GM12873 (cell line): ENCODE results near the gene KLHL36.

ENCODE experiments used
- CTCF ChIP-seq: IDR thresholded peaks from 2 replicates; pipeline ENCODE4 v1.5.1; 2012; ENCODE audit warnings: low read depth, mild to moderate bottlenecking, moderate library complexity, low read length, control low read depth; ENCODE audit not compliant: insufficient read depth; ENCODE audit errors: missing control alignments

KLHL36 gene

DNA sequence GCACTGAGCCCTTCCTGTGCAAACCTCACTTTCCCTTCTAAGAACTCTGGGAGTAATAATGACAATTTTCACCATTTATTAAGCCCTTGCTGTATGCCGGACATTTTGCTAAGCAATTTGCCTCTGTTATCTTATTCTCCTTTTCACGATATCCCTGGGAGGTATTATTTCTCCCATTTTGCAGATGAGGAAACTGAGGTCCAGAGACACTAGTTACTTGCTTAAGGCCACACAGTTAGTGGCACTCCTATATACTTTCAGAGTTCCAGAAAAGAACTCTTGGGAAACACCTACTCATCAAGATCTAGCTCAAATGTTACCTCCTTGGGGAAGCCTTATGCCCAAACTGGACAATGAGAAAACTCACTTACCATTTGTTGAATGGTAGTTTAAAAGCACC is 46.7 kb downstream of the KLHL36 start:
- no peak for TF ChIP-seq CTCF

DNA sequence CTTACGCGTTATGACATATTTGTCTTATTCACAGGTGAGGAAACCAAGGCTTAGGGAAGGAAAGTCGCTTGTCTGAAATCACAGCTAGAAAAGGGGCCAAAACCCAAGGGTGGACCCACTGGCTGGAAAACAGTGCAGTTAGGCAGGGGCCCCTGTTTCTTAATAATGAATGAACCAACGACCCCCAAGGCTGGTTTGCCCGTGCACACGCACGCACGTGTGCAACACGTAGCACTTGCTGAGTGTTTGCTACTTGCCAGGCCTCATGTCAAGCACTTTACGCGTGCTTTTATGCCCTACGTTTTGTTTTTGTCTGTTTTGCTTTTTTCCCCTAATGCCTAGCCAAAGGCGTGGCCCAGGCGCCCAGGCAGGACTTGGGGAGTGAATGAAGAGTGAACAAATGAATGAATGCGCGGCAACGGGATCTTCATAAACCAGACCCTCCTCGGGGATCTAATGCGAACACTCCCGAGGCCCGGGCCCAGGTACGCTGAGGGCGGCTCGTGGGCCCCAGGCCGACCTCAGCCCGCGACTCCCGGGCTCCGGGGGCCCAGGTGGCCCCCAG is 50.9 kb downstream of the KLHL36 start:
- TF ChIP-seq CTCF: no peak

DNA sequence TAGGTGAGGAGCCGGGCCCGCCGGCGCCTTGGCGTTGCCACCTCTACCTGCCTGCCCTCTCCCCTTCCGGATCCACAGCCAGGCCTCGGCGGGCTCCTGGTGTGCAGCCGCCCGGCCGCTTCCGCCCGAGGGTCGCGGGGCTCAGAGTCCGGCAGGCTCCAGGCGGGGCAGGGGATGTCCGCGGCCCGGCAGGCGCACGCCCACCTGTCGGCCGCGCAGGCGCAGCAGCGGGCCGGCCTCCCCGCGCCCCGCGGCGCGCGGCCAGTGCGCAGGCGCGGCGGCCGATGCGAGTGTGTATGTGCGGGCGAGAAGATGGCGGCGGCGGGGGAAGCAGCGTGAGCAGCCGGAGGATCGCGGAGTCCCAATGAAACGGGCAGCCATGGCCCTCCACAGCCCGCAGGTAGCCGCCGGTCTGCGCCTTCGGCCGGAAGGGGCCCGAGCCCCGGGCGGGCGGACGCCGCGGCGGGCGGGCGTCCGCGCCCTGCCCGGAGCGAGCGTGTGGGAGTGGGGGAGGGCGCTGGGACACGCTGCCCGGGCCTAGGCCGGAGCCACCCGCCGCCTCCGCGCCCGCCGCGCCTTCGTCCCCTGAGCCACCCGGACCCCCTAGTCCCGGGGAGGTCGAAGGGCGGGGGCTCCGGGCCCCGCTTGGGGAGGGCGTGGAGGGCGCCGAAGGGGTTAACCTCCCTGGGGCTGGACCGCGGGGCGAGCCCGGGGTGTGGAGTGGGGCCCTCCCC is 51.6 kb downstream of the KLHL36 start, which contains the start of gene USP10:
Gene USP10 (plus strand): TSS at position 289 of the 734 bp plus-strand sequence. CDS start 91 bp downstream, at position 380.
- TF ChIP-seq CTCF: no peak

GRCh38 chr16:84700446-84701300 is 52.4 kb downstream of the KLHL36 start:
- no peak for TF ChIP-seq CTCF

DNA sequence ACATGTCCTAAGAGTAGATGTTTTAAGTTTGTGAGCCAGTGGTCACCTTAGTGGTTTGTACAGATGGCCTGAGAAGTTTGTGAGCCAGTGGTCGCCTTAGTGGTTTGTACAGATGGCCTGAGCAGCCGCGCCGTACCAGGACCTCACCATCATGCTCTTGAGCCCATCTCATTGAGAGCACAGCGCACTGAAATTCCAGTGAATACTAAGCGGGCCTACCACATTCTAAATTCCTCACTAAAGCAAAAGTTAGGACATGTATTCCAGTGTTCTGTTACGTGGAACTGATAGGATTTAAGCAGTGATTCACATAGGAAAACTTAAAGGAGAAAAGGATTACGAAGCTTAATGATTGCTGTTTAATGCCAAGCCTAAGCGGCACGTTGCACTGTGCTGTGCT is 55.4 kb downstream of the KLHL36 start:
- TF ChIP-seq CTCF: no peak

DNA sequence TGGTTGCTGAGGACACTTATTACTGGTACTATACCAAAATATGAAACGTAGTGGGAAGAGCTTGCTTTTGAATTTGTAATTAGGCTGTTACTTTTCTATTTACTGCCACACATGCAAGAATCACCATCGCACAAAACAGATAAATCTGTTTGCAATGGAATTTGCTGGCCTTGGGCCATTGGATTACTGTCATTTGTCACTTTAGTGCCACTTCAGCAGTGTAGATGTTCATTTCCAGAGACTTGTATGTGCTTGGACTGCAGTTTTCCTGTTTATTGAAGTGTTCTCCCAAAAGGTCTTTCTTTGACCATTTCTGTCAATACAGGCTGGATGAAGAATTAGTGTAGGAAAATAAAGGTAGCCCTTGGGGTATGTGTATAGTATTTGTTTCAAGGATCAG is 55.9 kb downstream of the KLHL36 start:
- no peak for TF ChIP-seq CTCF

DNA sequence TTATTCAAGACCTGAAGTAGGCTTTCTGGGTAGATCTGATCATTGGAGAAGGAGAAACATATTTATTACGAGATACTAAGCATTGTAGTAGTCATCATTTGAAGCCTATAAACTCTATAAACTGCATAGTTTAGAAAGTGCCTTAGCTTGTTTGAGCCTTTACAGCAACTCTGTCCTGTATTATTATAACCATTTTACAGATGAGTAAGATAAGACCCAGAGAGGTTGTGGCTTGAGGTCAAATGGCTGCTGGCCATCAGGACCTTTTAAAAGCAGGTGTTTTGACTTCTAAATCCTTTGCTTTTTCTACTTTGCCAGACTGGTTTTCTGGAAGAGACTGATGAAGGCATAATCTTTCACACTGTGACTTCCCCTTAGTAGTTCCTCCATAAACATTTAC is 58.5 kb downstream of the KLHL36 start:
- no peak for TF ChIP-seq CTCF
